Measurements from ENCODE around the gene TMEM184B. TPM values are rescaled to one million over a fixed set of nuclear protein-coding genes. Genes with fewer than 3 reads are reported as not detected.

TMEM184B gene
- total RNA-seq, 3 donors from 2014 or later (not counting 1 experiment from before 2014, with no cell fraction given): 58.1 to 72.5 (median 68.6) TPM

DNA sequence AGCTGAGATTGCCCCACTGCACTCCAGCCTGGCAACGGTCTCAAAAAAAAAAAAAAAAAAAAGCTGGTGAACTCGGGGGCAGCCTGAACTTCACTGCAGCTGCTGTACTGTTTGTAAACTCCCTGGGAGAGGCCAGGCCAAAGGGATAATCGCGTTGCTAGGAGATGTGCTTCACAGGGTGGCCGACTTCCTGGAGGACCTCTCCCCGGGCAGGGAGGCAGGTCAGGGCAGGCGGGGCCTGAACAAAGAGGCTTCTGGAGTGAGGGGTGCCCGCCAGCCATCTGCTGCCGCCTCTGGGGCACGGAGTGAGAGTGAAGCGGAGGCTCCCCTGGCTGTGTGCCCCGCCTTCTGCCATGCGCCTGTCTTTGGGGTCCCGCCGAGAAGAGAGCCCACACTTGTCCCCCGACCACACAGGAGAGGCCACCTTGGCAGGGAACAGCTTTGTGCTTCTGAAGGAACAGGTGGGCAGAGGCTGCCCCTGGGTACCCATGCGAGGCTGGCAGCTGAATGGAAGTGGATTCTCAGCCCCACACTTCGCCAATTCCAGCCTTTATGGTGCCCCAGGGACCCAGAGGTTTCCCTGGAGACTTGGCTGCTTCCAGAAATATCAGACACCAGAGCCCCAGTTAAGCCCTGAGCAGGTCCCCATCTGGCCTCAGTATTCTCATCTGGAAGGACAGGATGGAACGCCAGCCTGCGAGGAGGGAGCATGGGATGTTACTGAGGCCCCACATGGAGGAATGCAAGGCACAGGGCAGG lies 29.6 kb downstream of the TMEM184B start:
- TF ChIP-seq, protein P1, sequence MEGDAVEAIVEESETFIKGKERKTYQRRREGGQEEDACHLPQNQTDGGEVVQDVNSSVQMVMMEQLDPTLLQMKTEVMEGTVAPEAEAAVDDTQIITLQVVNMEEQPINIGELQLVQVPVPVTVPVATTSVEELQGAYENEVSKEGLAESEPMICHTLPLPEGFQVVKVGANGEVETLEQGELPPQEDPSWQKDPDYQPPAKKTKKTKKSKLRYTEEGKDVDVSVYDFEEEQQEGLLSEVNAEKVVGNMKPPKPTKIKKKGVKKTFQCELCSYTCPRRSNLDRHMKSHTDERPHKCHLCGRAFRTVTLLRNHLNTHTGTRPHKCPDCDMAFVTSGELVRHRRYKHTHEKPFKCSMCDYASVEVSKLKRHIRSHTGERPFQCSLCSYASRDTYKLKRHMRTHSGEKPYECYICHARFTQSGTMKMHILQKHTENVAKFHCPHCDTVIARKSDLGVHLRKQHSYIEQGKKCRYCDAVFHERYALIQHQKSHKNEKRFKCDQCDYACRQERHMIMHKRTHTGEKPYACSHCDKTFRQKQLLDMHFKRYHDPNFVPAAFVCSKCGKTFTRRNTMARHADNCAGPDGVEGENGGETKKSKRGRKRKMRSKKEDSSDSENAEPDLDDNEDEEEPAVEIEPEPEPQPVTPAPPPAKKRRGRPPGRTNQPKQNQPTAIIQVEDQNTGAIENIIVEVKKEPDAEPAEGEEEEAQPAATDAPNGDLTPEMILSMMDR (IDR thresholded peaks at IDR 0.05): no peak
- intact Hi-C loops (cut with micrococcal nuclease): no loop called here

DNA sequence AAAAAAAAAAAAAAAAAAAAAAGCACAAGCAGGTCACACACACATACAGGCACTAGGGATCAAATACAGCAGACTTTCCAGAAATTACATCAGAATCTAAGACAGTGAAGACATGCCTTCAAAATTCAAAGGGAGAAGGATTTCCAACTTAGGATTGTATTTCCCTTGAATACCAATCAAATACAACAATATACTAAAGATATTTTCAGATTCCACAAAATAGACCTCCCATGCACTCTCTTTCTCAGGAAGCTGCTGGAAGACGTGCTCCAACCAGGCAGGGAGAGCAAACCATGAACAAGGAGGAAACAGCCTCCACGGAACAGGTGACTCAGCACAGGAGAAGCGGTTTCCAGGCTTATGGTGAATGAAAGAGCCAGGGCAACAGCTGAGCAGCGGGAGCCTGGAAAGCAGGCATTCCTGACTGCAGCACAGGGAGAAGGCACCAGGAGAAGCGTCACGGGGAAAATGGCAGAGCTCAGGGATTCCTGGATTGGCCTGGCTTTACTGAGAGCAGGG lies 32.0 kb downstream of the TMEM184B start:
- H3K4me1 ChIP-seq (ENCODE audit: control insufficient read depth, insufficient read depth, low read length): peaks cover 6% of the 10 kb centered on the region
- Mint-ChIP-seq H3K4me3 (no peak overlapping the region), H3K27me3 (ENCODE audit: low read depth in 2 of 2) (no peaks in the 10 kb centered on the region), H3K4me1 (peaks cover 13 to 24% of the 10 kb centered on the region in 2 donors), H3K9me3 (no peaks in the 10 kb centered on the region), H3K36me3 (peaks cover 15% of the 10 kb centered on the region), H3K27ac (peak overlapping the region; percentile 14 to 23)
- no peaks in the 10 kb centered on the region for H3K9me3 ChIP-seq (ENCODE audit: control insufficient read depth, insufficient read depth, low read length)
- DNase-seq (no peak), ATAC-seq (no peak)
- TF ChIP-seq, protein P1 (IDR thresholded peaks at IDR 0.05): no peak
- no peaks in the 10 kb centered on the region for H3K27me3 ChIP-seq (ENCODE audit: control insufficient read depth, insufficient read depth, low read length)
- no peak overlapping the region for H3K27ac ChIP-seq (ENCODE audit: low read length)
- H3K4me3 ChIP-seq (ENCODE audit: low read length): no peak overlapping the region
- intact Hi-C loops (cut with micrococcal nuclease): no loop called here
- 83% methylated on average over 6 of the region's 6 CpGs for WGBS (ENCODE audit: insufficient coverage)
- peaks cover 24% of the 10 kb centered on the region for H3K36me3 ChIP-seq (ENCODE audit: control insufficient read depth, insufficient read depth, low read length)

More for the DNA sequence above, 29.6 kb downstream of the TMEM184B start:
- Histone ChIP-seq H3K36me3 (ENCODE audit: control insufficient read depth, insufficient read depth, low read length) (peaks cover 37% of the 10 kb centered on the region), H3K4me1 (ENCODE audit: control insufficient read depth, insufficient read depth, low read length) (peaks cover 12% of the 10 kb centered on the region), H3K27me3 (ENCODE audit: control insufficient read depth, insufficient read depth, low read length) (no peaks in the 10 kb centered on the region), H3K27ac (ENCODE audit: low read length) (no peak overlapping the region), H3K4me3 (ENCODE audit: low read length) (no peak overlapping the region), H3K9me3 (ENCODE audit: control insufficient read depth, insufficient read depth, low read length) (no peaks in the 10 kb centered on the region)
- peak overlapping the region in 1 of 2 donors; percentile 73 for H3K27ac Mint-ChIP-seq
- DNase-seq: no peak
- H3K9me3 Mint-ChIP-seq: no peaks in the 10 kb centered on the region
- H3K4me3 Mint-ChIP-seq: no peak overlapping the region
- no peaks in the 10 kb centered on the region for H3K27me3 Mint-ChIP-seq (ENCODE audit: low read depth in 2 of 2)
- WGBS (ENCODE audit: insufficient coverage): 94% methylated on average over 20 of the region's 20 CpGs
- no peak for ATAC-seq
- peaks cover 15% of the 10 kb centered on the region for H3K36me3 Mint-ChIP-seq
- peaks cover 15 to 29% of the 10 kb centered on the region in 2 donors for H3K4me1 Mint-ChIP-seq

DNA sequence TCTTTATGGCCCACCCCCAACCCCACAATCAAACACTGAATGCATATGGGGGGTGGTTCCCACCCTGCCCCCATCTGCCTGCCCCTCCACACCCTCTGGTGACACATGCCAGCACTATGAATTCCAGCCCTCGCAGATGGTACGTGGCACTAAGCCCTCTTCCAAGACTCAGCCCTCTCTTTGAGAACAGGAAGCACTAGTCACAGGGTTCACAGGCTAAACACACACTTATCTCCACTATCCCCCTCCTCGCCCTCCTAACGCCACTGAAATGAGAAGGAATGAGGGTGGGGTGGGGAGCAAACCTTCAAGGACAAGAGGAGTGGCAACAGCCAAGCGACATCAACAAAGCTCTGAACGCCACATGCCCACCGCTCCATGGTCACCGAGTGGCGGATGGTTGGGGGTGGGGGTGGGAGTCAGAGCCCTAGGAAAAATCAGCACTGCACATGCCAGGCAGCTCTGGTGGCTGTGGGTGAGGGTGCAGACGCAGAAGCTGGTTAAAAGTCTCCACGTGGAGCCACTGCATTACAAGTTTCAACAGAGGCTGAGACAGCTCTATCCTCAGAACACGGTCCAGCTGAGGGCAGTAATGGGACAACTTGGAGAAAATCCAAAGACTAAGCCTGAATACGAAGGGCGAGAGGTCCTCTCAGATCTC lies 33.6 kb downstream of the TMEM184B start:
- peaks cover 20% of the 10 kb centered on the region for H3K36me3 ChIP-seq (ENCODE audit: control insufficient read depth, insufficient read depth, low read length)
- no peak for DNase-seq

More for the DNA sequence above, 33.6 kb downstream of the TMEM184B start:
- ATAC-seq: no peak
- WGBS (ENCODE audit: insufficient coverage): 93% methylated on average over 14 of the region's 14 CpGs
- no peaks in the 10 kb centered on the region for H3K9me3 Mint-ChIP-seq
- peaks cover 15% of the 10 kb centered on the region for H3K36me3 Mint-ChIP-seq
- no peaks in the 10 kb centered on the region for H3K9me3 ChIP-seq (ENCODE audit: control insufficient read depth, insufficient read depth, low read length)
- H3K4me1 ChIP-seq (ENCODE audit: control insufficient read depth, insufficient read depth, low read length): no peaks in the 10 kb centered on the region
- intact Hi-C loops (cut with micrococcal nuclease): no loop called here
- H3K4me3 Mint-ChIP-seq: no peak overlapping the region
- no peaks in the 10 kb centered on the region for H3K27me3 ChIP-seq (ENCODE audit: control insufficient read depth, insufficient read depth, low read length)
- H3K27ac Mint-ChIP-seq: peak overlapping the region in 1 of 2 donors; percentile 35
- H3K27ac ChIP-seq (ENCODE audit: low read length): no peak overlapping the region
- TF ChIP-seq, protein P1 (IDR thresholded peaks at IDR 0.05): no peak
- H3K27me3 Mint-ChIP-seq (ENCODE audit: low read depth in 2 of 2): no peaks in the 10 kb centered on the region
- peaks cover 13 to 24% of the 10 kb centered on the region in 2 donors for H3K4me1 Mint-ChIP-seq
- no peak overlapping the region for H3K4me3 ChIP-seq (ENCODE audit: low read length)
